Activated naive CD4-positive, alpha-beta T cell treated with anti-CD3 and anti-CD28 coated beads, Interleukin-2, amount 50 U/mL, for 16 hours (primary cell): ENCODE measurements around the gene MSLN.

Experiments
- DNase-seq: peaks from one replicate; pipeline ENCODE4 v3.0.0-alpha.2; 2020

Gene MSLN

GRCh38 chr16:760545-761343 lies at the start of gene MSLN:
MSLN (plus strand) TSS chr16:760734; CDS start chr16:762681, 1,947 bp downstream.
- DNase-seq, result no peak

- DNase-seq, result no peak
Observed at GRCh38 chr16:711084-711483, 49.5 kb upstream of the MSLN start.

GRCh38 chr16:711548-712320 lies 48.8 kb upstream of the MSLN start:
- peak; percentile 80 for DNase-seq

- DNase-seq, result peak; percentile 56
Observed at GRCh38 chr16:712740-713250, 47.7 kb upstream of the MSLN start.

- no peak for DNase-seq
Observed at GRCh38 chr16:714079-714478, 46.5 kb upstream of the MSLN start.

- peak; percentile 92 for DNase-seq
Observed at GRCh38 chr16:714558-715476, 45.7 kb upstream of the MSLN start, which contains the start of gene METRN. METRN (plus strand) TSS chr16:715118; CDS start chr16:715290, 172 bp downstream.

- DNase-seq, result no peak
Observed at GRCh38 chr16:715477-716199, 44.9 kb upstream of the MSLN start.

- no peak for DNase-seq
Observed at GRCh38 chr16:716200-716568, 44.4 kb upstream of the MSLN start.

GRCh38 chr16:716768-717325 lies 43.7 kb upstream of the MSLN start:
- DNase-seq, result no peak

- no peak for DNase-seq
Observed at GRCh38 chr16:717450-718245, 42.9 kb upstream of the MSLN start.

- no peak for DNase-seq
Observed at GRCh38 chr16:718389-718788, 42.1 kb upstream of the MSLN start.

GRCh38 chr16:718922-719321 lies 41.6 kb upstream of the MSLN start:
- no peak for DNase-seq

- no peak for DNase-seq
Observed at GRCh38 chr16:719815-720446, 40.6 kb upstream of the MSLN start.

GRCh38 chr16:720447-720989 lies 40.0 kb upstream of the MSLN start:
- DNase-seq, result peak; percentile 42

GRCh38 chr16:720990-721764 lies 39.4 kb upstream of the MSLN start, which contains the start of gene ANTKMT:
ANTKMT (plus strand) TSS chr16:721146; CDS start chr16:721275, 129 bp downstream.
- peak; percentile 74 for DNase-seq

GRCh38 chr16:721765-722540 lies 38.6 kb upstream of the MSLN start:
- DNase-seq, result no peak

- no peak for DNase-seq
Observed at GRCh38 chr16:722835-723633, 37.5 kb upstream of the MSLN start.
